GM19193 (cell line): ENCODE measurements around the gene NUP85.

ENCODE experiments used
- POLR2A ChIP-seq: IDR thresholded peaks from 4 replicates; pipeline ENCODE4 v1.6.1; 2011; ENCODE audit not compliant: insufficient read depth, insufficient read length; ENCODE audit errors: extremely low read depth

The NUP85 gene, protein sequence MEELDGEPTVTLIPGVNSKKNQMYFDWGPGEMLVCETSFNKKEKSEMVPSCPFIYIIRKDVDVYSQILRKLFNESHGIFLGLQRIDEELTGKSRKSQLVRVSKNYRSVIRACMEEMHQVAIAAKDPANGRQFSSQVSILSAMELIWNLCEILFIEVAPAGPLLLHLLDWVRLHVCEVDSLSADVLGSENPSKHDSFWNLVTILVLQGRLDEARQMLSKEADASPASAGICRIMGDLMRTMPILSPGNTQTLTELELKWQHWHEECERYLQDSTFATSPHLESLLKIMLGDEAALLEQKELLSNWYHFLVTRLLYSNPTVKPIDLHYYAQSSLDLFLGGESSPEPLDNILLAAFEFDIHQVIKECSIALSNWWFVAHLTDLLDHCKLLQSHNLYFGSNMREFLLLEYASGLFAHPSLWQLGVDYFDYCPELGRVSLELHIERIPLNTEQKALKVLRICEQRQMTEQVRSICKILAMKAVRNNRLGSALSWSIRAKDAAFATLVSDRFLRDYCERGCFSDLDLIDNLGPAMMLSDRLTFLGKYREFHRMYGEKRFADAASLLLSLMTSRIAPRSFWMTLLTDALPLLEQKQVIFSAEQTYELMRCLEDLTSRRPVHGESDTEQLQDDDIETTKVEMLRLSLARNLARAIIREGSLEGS

DNA sequence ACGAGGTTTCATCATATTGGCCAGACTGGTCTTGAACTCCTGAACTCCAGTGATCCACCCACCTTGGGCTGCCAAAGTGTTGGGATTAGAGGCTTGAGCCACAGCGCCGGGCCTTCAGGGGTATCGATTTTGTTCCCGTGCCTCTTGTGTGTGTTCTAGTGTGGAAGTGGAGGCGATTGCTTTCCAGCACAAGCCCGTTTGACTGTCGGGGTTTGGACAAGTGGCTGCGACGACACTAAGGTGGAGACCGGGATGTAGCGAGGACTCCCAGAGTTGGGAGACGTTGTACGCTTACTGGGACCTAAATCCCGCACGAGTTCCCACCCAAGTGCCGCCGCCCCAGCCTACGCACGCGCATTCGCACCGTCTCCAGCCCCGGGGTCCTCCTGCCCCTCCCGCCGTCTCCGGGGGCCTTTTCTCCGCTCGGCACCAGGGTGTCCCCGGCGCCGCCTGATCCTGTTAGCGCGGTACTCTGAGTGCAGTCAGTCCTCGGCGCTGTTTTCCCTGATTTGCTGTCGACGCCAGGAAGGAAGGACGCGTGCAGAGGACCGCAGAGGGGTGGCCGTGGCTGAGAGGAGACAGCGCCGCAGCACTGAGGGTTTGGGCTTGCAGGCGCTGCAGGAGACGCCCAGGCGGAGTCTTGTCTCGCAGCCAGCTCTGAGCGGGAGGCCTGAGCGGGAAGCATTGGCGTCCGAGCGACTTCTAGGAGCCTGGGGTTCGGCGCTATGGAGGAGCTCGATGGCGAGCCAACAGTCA is at the start of gene NUP85:
Gene NUP85, plus strand, starts transcription at position 643 of the 756 bp plus-strand sequence. Its CDS starts 83 bp downstream, at position 726.
- TF ChIP-seq POLR2A, result peak; percentile 86

DNA sequence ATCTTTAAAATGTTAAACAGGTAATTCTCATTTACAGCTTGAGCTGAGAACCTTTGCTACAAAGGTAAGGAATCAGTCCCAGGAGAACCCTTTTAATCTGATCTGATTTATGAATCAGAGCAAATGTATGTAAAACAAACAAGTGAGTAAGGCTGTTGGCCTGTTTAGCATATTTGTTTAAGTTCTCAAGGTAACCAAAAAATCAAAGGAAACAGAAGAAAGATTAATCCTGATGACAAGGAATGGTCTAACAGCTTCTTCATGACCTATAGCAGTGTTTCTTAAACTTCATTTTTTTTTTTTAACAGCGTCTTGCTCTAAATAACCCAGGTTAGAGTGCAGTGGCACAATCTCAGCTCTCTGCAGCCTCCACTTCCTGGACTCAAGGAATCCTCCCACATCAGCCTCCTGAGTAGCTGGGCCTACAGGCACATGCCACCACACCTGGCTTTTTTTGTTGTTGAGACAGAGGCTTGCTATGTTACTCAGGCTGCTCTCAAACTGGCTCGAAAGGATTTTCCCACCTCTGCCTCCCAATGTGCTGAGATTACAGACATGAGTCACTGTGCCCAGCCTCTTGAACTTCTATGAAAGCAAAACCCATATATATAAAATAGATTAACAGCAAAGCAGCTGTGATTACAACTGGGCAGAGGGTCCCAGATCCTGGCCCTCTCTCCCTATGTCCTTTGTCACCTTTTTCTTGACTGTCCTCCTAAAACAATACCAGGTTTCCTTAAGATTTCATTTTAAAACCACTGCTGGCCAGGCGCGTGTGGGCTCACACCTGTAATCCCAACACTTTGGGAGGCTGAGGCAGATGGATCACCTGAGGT is 46.1 kb upstream of the NUP85 start:
- TF ChIP-seq POLR2A, result no peak

DNA sequence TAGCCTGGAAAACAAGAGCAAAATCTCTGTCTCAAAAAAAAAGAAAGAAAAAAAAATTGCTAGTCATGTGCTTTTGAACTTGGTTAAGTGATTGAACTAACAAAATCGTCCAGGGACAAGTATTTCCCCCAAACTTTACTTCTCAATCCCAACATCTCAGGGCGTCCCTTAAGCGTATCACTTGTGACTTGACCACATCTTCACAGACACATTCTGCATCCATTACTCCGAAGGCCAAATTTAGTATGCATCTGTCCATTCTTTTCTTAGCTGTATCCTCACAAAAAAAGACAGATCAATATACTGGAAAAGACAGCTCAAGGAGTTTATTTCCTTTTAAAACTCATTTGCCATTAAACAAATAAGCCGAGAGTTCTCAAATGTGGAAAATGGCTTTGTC is 45.3 kb upstream of the NUP85 start:
- TF ChIP-seq POLR2A, result no peak

DNA sequence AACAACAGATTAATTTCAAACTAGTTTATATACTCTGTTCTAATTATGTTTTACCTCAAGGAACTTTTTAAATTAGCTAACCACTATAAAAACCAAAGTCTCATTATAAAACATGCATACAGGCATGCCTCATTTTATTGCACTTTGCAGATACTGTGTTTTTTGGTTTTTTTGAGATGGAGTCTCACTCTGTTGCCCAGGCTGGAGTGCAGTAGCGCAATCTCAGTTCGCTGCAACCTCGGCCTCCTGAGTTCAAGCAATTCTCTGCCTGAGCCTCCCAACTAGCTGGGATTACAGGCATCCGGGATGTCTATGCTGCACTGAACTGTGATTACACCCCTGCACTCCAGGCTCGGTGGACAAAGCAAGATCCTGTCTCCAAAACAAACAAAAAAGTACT is 42.4 kb upstream of the NUP85 start:
- no peak for TF ChIP-seq POLR2A

DNA sequence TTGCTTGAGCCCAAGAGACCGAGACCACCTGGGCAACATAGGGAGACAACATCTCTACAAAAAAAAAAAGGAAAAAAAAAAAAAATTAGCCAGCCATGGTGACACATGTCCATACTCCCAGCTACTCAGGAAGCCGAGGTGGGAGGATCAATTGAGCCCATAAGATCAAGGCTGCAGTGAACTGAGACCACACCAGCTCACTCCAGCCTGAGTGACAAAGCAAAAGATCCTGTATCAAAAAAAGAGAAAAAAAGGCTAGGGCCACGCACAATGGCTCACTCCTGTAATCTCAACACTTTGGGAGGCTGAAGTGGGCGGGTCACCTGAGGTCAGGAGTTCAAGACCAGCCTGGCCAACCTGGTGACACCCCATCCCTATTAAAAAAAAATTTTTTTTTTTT is 36.5 kb upstream of the NUP85 start:
- no peak for TF ChIP-seq POLR2A

DNA sequence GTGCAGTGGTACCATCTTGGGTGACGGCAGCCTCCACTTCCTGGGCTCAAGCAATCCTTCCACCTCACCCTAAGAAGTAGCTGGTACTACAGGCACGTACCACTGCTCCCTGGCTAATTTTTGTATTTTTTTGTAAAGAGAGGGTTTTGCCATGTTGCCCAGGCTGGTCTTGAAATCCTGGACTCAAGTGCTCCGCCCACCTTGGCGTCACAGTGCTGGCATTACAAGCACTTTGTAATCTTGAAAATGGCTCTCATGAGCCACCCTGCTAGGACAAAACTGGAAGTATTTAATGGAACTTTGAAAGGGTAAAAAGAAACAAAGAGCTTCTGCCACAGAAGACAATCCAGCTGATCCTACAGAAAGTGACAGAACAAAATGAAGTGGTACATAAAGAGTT is 32.0 kb upstream of the NUP85 start:
- no peak for TF ChIP-seq POLR2A

DNA sequence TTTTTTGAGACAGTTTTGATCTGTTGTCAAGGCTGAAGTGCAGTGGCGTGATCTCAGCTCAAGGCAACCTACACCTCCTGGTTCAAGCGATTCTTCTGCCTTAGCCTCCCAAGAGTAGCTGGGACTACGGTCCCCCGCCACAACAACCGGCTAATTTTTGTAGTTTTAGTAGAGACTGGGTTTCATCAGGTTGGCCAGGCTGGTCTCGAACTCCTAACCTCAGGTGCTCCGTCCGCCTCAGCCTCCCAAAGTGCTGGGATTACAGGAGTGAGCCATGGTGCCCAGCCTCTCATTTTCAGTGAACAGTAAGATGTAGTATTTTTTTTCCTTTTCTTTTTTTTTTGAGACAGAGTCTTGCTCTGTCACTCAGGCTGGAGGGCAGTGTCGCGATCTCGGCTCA is 30.5 kb upstream of the NUP85 start:
- no peak for TF ChIP-seq POLR2A

DNA sequence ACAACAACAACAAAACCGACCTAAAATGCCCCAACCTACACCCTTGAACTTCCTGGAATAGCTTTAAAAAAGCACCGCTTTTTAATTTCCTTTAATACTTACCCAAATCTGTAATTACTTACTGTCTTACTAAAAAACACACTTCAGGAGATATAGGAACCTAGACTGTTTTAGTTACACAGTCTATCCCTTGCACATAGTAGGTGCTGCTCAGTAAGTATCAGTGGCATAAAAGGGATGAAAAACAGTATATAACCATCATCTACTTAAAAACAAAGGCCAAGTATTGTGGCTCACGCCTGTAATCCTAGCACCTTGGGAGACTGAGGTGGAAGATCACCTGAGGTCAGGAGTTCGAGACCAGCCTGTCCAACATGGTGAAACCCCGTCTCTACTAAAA is 28.9 kb upstream of the NUP85 start:
- no peak for TF ChIP-seq POLR2A

DNA sequence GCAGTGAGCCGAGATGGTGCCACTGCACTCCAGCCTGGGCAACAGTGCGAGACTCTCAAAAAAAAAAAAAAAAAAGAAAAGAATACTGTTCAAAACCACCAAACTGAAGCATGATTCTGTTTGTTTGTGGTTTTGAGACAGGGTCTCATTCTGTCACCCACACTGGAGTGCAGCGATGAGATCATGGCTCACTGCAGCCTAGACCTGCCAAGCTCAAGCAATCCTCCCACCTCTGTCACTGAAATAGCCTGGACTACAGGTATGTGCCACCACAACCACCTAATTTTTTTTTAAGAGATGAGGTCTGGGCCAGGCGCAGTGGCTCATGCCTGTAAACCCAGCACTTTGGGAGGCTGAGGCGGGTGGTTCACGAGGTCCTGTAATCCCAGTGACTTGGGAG is 27.0 kb upstream of the NUP85 start:
- no peak for TF ChIP-seq POLR2A

DNA sequence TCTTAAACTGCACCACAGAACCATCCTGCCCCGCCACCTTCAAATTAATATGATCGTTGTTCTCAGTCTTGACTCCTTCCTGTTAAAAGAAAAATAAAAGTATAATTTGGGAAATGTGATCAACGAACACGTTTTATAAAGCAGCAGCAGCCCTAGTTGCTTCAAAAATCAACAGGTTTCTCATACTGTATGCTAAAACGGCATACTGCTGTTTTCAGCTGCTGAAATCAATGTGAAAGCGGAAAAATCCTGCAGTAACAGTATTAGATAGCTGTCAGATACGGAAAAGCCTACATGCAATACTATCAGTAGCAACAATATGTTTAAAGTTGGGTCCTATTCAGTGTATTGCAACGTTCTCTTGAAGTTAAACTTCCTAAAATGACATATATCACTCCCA is 24.4 kb upstream of the NUP85 start:
- TF ChIP-seq POLR2A, result no peak

DNA sequence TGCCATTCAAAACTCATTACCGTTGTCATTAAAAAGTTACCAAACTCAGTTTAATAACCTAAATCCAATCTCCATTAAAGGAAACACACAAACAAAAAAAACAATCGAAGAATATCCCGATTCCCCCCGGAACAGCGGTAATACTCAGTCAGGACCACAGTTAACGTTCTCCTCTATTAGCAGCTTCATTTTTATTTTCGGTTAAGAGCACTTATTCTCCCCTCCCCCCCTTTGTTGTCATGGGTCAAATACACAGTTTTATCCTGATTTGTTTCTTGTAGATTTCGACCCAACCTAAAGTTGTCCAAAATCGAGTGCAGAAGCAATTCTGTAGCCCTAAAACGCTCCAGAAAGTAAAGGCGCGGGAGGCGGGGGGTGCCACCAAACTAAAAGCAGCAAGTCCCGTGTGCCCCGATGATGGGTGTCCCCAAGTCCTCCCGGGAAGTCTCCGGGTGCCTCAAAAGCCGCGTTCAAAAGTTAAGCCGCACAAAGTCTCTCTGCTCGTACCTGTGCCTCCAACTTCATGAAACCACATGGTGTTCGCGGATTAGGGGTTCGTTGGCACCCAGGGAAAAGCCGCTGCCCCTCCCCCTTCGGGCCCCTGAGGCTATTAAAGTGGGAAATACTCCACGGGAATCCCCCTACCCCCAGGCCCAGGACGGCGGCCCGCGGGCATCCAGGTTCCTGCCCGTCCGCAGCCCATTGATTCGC is 23.7 kb upstream of the NUP85 start:
- TF ChIP-seq POLR2A, result no peak

DNA sequence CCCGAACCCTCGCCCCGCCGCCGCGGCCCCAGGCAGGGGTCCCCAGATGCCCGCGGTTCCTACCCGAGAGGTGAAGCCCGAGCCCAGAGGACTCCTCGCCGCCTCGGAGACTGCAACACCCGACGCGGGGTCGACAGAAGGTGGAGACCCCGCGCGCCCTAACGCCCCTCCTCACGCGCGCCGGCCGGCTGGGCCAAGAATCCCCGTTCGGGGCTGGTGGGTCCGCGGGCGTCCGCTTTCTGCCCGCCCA is 23.2 kb upstream of the NUP85 start:
- TF ChIP-seq POLR2A, result no peak

DNA sequence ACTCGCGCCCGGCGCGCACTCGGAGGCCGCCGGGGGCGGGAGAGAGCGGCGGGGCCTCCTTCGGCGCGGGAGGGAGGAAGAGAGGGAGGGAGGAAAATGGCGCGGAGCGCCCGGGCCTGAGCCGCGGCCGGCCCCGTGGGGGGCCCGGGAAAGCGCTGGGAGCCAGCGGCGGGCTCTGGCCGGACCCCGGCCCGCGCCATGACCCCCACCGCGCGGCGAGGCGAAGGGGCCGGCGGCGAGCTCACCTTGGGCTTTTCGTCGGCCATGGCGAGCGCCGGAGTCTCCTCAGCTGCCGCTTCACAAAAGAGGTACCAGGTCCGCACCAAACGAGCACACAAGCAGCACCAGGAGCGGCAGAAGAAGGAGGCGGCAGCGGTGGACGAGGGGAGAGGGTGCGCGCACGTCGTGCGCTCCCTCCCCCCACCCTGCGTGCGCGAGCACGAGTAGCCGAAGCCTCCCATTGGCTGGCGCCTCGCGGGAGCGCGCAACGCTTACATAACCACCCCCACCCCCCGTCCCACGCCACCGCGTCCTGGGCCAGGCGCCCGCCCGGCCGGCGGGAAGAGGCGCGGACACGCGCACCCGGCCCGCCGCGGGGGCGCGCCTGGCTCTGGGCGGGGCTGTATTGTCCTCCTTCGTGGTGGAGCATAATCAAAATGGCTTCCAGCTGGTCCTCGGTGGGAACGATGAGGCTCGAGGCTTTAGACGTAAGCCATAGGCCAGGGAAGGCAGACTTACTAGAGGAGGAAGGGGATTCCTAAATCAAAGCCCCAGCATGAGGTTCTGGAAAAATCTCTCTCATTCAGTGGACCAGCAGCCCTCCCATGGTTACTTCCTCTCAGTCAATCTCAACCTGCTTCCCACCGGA is 22.7 kb upstream of the NUP85 start, which contains the start of gene SUMO2:
Gene SUMO2, minus strand, starts transcription at position 391 of the 868 bp plus-strand sequence. Its CDS starts 125 bp downstream, at position 266.
- peak; percentile 73 for TF ChIP-seq POLR2A

DNA sequence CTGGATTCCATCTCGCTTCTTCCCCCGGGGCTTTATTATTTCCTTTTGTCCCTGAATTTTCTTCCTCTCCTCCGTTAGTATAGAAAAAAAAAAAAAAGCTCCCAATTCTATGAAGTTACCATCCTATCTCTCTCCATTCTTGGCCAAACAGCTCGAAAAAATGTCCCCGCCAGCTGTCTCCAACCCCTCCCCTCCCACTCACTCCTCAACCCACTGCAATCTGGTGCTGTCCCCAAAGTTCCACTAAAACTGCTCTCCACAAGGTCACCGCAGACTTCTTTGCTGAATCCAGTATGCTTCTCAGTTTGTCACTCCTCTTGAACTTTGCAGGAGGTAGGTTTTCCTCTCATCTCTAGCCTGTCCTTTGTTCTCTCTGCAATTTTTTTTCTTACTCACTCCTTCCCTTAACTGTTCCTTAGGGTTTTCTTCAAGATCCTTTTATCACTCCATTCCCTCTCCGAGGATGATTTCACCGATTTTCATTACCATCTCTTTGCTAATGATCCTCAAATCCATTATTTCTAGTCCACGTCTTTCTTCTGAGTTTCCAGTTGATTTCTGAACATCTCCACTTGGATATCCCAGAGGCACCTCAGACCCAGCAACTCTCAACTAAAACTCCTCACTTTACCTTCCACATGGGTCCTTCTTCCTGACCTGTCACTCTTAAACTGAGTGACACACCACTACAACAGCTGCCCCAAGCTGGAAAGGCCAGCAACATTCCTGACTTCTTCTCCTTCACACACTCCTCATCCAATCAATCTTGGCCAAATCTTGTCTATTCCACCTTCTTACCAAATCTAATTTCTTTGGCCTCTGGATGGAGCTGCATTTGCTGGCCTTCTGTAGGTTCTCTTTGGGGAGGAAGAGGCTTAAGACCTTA is 21.2 kb upstream of the NUP85 start:
- TF ChIP-seq POLR2A, result no peak
